ENCODE measurements around the gene HCK.
"Not testable (repeated sequence)": the region's sequence is repeated elsewhere in the genome, so short reads cannot be mapped to it uniquely, and the experiment has no call there.

The HCK gene

DNA sequence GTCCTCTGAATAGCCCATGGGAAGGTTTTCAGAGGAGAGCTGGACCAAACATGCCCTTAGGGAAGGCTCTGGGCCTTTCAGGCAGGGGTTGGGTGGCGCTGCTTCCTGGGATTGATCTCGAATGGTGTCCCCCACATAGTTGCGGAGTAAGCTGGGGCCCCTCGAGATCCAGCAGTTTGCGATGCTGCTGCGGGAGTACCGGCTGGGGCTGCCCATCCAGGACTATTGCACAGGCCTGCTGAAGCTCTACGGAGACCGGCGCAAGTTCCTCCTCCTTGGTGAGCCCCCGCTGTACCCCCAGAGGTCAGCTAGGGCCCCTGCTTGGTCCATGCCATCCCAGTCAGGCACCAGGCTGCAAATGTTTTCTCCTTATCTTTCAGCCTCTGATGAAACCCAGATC is 22.5 kb upstream of the HCK start:
- DNase-seq: no peak

DNA sequence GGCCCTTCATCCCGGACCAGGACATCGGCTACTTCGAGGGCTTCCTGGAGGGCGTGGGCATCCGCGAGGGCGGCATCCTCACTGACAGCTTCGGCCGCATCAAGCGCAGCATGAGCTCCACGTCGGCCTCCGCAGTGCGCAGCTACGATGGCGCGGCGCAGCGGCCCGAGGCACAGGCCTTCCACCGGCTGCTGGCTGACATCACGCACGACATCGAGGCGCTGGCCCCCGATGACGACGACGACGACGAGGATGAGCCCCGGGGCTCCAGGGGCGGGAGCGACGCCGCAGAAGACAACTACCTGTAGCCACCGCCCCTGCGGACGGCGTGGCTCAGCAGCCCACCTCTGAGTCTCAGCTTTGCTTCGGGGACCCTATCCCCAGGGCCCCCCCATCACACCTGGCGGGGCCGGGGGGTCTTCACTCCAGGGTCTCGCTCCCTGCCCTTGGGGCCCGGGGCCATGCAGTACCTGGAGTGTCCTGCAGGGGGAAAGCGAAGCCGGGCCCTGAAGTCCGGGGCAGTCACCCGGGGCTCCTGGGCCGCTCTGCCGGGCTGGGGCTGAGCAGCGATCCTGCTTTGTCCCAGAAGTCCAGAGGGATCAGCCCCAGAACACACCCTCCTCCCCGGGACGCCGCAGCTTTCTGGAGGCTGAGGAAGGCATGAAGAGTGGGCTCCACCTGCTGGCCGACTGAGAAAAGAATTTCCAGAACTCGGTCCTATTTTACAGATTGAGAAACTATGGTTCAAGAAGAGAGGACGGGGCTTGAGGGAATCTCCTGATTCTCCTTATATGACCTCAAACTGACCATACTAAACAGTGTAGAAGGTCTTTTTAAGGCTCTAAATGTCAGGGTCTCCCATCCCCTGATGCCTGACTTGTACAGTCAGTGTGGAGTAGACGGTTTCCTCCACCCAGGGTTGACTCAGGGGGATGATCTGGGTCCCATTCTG is 20.8 kb upstream of the HCK start:
- peak; percentile 53 for DNase-seq

DNA sequence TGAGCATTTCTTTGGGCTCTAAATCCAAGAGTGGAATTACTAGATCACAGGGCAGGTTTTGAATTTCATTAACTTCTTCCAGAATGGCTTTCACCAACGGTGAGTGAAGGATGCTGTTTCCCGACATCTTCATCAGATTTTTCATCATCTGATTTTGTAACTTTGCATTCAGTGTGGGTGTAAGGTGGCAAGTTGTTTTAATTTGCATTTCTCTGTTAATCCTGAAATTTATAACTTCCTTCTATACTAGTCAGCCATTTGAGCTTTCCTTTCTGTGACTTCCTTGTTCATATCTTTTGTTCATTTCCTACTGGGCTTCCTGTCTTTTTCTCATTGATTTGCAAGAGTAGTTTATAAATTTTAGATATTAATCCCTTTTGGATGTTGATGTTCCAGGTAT is 18.7 kb upstream of the HCK start:
- no peak for DNase-seq

DNA sequence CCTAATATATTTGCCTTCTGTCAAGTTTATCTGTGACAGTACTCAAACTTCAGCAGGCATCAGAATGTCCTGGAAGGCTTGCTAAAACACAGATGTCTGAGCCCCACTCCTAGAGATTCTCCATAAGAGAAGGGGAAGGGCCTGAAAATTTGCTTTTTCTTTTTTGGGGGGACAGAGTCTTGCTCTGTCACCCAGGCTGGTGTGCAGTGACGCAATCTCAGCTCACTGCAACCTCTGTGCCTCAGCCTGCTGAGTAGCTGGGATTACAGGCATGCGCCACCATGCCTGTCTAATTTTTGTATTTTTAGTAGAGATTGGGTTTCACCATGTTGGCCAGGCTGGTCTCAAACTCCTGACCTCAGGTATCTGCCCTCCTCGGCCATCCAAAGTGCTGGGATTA is 18.3 kb upstream of the HCK start:
- not testable (repeated sequence) for DNase-seq

DNA sequence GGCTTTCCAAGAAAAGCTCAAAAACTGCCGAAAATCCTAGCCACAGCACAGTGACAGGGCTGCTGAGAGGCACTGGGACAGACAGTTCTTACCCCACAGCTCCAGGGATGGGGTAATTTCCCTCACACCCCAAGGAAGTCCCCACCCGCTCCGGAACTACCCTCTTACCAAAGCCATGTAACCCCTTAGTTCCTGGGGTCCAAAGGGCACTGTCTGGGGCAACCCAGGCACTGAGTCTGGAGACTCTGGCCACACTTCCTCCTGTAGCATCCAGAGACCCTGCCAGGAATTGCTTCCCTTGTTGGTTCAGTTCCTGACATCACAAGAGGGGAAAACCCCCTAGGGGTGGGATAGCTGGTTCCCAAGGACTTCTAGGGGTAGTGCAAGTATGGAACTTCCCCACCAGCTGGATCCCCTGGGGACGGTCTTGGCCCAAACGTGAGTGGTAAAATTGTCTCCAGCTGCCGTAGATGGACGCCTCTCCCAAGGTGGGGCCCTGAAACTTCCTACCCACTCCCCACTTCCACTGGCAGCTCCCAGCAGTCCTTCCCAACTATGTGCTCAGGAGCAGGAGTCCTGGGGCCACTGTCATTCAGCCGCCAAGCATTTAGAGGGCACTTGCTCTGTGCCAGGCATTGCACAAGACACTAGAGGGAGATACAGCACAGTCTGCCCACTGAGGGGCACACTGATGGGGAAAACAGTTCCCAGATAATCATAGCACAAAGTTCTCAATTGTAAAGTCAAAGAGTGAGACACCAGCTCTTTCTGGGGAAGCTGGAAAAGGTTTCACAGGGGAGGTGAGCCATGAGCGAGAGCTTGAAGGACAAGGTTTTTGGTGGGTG is 17.2 kb upstream of the HCK start:
- DNase-seq: no peak

DNA sequence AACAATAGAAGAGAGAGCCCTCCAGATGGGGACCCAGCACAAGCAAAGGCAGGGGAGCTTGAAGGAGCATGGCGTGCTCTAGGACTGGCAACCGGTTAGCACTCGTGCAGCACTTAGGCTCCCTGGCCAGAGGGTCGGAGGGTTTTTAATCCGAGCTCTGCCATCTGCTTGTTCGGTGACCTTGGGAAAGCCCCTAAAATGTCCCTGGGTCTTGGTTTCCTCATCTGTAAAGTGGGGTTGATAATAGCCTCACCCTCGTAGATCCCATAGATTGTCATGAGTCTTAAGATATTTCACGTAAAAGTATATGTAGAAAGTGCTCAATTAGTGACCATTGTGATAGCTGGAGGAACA is 16.6 kb upstream of the HCK start:
- no peak for DNase-seq

DNA sequence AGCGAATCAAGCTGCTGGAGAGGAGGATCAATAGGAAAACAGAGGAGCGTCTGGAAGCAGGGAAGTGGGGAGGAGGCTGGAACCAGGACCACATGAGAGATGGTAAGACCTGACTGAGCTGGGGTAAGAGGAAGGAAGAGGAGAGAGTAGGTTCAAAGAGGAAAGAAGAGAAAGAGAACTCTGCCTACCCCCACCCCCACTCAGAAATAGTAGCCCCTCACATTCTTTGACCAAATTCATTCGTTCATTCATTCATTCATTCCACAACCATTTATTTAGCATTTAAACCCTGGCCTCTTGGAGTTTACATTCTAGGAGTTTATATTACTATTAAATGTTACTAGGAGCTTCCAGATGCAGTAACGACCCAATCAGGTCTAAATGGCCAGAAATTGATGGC is 15.8 kb upstream of the HCK start:
- no peak for DNase-seq

DNA sequence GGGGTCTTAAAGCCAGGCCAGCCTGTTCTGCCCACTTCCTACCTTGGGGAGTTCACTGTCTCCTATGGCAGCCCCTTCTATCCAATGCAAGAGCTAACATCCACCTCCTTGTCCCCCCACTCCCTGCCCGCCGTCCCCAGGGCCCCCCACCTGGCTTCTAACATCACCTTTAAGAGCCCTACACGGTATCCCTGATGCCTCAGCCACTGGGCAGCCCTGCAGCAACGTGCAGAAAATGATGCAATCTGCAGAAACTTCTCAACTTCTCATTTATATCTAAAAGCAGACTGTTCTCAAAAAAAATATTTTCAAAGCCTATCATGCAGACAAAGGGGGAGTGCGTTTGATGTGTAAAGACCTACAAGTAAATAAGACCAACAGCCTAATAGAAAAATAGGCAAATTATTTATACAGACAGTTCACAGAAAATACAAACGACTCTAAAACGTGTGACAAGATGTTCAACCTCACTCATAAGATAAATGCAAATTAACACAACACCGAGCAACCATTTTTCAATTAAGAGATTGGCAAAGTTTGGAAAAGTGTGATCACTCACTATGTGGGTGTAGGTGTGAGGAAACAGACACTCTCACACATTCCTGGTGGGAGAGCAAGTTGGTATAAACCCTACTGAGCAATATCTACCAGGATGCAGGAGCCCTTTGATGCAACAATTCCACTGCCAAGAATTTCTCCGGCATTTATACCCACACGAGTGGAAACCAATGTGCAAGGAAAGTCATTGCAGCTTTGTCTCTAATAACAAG is 15.1 kb upstream of the HCK start:
- DNase-seq: no peak

DNA sequence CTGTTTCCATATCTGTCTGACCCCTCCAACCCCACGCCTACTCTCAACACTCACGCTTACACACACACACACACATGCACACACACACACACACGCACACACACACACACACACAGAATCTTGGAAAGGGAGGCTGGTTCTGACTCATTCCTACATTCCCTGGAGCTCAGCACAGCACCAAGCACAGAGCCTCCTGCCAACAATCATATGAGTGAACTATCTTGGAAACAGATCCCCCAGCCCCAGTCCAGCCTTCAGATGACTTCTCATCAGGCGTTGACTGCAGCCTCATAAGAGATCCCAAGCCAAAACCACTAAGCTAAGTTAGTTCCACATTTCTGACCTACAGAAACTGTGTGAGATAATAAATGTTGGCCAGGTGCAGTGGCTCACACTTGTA is 14.1 kb upstream of the HCK start:
- no peak for DNase-seq

DNA sequence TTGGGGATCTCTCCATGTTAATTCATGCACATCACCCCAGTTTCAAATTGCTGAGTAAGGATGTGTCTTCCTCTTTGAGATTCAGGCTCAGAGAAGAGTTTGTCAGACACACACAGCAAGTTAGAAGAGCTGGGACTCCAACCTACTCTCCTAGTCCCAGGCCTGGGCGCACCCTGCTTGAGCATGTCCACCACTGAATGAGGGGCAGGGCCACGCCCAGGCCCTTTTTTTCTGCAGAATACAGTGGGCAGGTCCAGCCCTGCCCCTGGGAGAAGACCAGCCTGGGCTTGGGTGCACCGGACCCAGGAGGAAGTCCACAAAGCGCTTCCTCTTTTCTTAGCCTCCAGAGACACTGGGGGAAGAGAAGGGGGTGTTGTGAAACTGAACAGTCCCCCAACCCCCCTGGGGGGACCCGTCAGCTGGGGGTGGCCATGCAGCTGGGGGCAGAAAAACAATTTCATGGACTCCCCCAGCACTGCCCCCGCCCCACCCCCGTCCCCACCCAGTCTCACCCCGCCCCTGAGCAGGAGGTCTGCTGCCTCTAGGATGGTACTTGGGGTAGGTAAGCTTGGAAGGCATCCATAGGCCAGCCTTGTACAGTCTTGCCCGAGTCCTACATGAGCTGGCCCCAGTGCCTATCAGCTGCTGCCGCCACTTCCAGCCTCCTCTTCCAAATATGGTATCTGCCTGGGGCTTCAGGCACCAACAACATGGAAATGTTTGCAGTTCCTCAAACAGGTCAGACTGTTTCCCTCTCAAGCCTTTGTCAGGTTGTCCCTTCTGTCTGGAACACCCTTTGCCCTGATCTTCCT is 11.7 kb upstream of the HCK start:
- peak; percentile 34 for DNase-seq

DNA sequence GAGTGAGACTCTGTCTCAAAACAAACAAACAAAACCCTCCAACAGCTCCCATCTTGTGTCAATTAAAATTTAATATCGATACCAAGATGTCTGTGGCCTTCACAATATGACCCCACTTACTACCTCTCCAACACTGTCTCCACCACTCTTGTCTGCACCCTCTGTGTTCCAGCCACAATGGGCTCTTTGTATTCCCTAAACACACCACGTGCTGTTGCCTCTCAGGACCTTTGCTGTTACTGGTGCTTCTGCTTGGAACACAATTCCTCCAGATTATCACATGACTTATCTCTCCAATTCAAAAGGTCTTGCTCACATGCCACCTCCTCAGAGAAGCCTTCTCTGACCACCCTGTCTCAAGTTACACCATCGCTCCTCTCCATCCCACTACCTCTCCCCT is 6.0 kb upstream of the HCK start:
- DNase-seq: no peak

DNA sequence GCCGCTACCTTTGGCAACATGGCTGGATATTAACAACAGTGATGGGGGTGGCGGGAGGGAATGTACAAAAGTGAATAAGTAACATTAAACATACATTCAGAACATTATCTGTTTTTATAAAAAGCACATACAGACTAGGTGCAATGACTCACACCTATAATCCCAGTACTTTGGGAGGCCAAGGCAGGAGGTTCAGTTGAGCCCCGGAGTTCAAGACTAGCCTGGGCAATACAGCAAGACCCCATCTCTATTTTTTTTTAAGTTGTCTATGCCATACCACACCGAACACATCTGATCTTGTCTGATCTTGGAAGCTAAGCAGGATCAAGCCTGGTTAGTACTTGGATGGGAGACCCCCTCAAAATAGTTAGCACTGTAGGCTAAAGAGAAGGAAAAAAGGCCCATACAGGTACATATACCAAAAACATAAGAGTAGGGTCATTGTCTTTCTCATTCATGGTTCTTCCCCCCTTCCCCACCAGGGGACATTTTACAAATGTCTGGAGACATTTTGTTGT is 1.7 kb upstream of the HCK start:
- no peak for DNase-seq

DNA sequence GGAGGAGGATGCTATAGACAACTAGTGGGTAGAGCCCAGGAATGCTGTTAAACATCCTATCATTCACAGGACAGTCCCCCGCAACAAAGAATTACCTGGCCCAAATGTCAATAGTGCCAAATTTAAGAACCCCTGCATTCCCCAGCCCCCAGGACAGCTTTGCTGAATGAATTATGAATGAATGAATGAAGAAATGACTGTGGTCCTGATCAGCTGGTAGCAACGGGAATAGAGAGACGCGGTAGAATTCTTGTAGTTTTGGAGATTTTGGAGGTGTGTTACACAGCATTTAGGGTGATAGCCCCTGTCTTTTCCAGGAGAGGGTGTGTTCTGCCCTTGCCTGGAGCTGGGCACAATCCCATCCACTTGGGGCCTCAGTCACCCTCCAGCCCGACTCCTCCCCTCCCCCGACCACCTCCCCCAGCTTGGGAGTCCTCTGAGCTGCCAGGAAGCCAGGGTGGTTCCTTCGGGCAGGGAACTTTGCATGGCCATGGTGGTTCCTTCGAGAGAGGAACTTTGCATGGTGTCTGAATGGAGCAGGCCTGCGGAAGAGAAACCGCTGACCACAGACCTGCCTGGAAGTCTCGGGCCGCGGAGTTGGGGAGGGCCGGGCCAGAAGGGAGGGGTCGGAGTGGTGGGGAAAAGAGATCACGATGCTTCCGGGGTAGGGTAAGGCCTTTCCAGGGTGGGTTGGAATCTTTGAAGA is 1.0 kb upstream of the HCK start:
- no peak for DNase-seq

DNA sequence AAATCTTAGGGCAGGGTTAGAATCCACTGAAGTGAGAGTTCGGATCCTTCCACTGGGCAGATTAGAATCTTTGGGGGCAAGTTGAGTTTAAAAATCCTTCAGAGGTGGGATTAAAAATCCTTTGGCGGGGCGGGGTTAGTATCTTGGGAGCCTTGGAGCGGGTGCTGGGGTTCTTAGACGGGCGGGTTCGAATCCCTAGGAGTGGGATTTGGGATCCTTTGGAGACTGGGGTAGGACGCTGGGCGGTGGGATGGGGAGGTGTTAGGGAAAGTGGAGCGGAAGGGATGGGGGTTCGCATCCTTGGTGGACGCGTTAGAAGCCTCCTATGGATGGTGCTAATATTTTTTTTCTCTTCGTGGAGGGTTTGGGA is 337 bp upstream of the HCK start:
- DNase-seq: no peak

DNA sequence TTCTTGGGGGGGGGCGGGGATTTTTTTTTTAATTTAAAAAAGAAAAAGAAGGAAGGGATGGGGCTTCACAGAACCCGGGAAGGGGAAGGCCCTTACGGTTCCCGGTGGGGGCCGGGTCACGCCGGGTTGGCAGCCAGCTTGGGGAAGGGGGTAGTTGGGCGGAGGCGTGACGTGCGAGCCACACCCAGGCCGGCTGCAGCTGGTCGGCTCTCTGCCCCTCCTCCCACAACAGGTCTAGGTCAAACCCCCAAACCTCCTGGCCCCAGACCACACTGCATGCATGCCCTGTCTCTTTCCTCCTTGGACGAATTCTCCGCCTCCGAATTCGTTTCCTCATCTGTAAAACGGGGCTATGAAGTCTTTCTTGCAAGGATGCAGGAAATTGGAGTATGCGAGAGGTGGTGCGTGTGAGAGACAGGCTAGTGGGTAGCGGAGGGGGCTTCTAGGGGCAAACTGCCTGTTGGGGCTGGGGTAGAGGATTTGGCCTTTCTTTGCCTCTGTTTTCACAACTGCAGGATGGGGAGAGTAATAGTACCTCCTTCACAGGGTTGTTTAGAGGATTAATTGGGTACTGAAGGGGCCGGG is 828 bp downstream of the HCK start:
- no peak for DNase-seq

DNA sequence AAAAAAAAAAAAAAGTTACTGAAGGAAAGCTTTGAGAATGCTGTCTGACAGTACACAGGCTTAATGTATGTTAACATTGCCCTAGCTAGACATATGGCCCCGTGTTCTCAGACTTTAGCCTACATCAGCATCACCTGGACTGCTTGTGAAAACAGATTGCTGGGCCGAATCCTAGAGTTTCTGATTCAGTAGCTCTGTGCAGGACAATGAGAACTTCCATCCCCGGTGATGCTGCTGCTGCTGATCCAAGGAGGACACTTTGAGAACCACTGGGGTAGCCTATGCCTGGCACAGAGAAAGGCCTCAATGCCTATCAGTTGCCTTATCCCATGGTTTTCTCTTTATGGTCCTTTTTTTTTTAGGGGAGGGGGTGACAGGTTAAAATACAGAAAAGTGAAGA is 1.6 kb downstream of the HCK start:
- no peak for DNase-seq

DNA sequence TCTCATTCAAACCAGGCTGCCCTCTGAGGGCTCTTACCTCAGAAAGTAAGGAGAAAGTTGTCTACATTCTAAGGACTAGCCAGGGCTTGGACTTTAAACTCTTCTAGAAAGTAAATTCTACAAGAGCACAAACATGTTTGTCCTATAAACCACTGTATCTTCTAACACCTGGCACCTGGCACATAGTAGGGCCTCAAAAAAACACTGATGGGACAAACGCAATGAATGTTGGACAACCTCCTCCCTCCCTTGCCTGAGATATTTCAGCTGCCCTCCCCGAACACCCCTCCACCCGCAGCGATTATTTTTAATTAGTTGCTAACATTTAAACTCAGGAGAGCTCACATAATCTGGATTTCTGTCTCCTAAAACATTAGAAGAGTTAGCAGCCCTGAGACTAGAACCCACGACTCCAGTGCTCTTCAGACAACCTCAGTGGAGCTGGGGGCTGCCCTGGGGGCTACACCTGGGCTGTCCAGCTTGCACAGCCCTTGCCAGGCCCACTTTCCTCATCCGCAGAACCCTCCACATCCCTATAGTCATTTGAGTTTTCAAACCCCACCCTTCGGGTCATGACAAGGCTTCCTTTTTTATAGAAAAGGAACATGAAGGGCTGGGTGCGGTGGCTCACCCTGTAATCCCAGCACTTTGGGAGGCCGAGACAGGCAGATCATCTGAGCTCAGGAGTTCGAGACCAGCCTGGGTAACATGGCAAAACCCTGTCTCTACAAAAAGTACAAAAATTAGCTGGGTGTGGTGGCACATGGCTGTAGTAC is 4.9 kb downstream of the HCK start:
- DNase-seq: no peak

DNA sequence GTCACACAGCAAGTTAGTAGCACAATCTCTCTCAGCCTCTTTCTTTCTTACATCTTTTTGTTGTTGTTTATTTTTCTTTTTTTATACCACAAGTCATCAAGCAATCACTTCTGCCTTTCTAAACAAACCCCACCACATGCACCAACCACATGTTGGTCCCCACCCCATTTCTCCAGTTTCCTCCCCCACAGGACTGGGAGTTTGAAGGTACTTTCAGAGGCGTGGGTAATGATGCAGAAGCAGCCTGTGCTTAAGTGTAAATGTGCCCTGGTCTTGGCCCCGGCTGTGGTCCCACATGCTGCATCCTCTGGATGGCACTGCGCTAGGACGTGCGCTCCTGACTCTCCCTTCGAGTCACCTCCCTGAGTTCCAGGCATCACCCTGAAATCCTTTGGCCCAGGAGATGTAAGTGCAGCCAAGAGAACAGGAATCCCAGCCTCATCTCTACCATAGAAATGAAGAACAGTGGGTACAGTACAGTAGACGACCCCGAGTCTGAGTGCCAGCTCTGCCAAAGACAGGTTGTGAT is 5.7 kb downstream of the HCK start:
- no peak for DNase-seq

DNA sequence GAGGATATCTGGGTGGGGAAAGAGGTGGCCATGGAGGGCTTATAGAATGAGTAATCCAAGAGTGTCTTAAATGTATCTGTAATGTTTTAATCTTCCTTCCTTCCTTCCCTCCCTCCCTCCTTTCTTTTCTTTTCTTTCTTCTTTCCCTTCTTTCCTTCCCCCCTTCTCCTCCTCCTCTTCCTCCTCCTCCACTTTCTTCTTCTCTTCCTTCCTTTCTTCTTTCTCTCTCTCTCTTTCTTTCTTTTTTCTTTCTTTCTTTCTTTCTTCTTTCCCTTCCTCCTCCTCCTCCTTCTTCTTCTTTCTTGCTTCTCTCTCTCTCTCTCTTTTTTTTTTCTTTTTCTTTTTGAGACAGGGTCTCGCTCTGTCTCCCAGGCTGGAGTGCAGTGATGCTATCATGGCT is 7.1 kb downstream of the HCK start:
- no peak for DNase-seq

DNA sequence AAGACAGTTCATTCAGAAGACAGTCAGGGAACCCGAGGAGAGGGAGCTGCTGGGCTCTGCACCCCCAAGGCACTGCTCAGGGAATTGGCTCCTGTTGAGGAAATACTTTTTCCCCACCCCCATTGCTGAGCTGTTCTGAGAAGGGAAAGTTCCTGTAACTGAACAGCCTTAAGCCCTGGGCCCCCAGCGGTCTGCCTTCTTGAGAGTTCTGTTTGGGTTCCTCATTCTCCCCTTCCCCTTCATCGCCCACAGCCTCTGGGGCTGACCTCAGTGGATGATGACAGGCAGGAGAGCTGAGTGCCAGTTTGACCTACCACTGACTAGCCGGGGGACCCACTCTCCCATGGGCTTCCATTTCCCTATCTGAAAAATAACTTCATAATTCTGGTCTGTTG is 10.7 kb downstream of the HCK start:
- peak; percentile 48 for DNase-seq
